Fibroblast of villous mesenchyme (primary cell): ENCODE results near the gene GSPT1. TPM values are rescaled to one million over a fixed set of nuclear protein-coding genes. Genes with fewer than 3 reads are reported as not detected.
"Not testable (repeated sequence)": the region's sequence is repeated elsewhere in the genome, so short reads cannot be mapped to it uniquely, and the experiment has no call there.

Experiments
- DNase-seq: peaks from one replicate; pipeline ENCODE4 v3.0.0-alpha.2; 2010; ENCODE audit warnings: low read depth
- H3K4me3 ChIP-seq: 2 replicates; pipeline ENCODE4 v1.5.1; 2011; ENCODE audit warnings: low read depth, mild to moderate bottlenecking, low read length
- CTCF ChIP-seq: IDR thresholded peaks from 2 replicates; pipeline ENCODE4 v1.5.1; 2012; ENCODE audit warnings: low read depth, mild to moderate bottlenecking, low read length; ENCODE audit not compliant: insufficient read depth
- total RNA-seq: library from RNA; depleted of rRNA; stranded (reverse); fragments of >200 nt; gene quantifications from 2 replicates; pipeline ENCODE4 v1.2.3, GENCODE V29; 2012

GSPT1 gene
- total RNA-seq, 1 donor = 170 TPM

GRCh38 chr16:11955713-11956123 is 40.0 kb upstream of the GSPT1 start:
- H3K4me3 ChIP-seq = no peak overlapping the region
- TF ChIP-seq CTCF = no peak
- DNase-seq = peak; percentile 93

GRCh38 chr16:11953576-11953975 is 37.8 kb upstream of the GSPT1 start:
- not testable (repeated sequence) for H3K4me3 ChIP-seq, DNase-seq

- H3K4me3 ChIP-seq = no peak overlapping the region
- TF ChIP-seq CTCF = no peak
- DNase-seq = peak; percentile 17
These were observed 34.6 kb upstream of the GSPT1 start for GRCh38 chr16:11950388-11950787.

GRCh38 chr16:11949527-11949926 is 33.8 kb upstream of the GSPT1 start:
- DNase-seq = peak; percentile 49
- no peak overlapping the region for H3K4me3 ChIP-seq
- peak; percentile 47 for TF ChIP-seq CTCF

- TF ChIP-seq CTCF = no peak
- DNase-seq = no peak
These were observed 33.1 kb upstream of the GSPT1 start for GRCh38 chr16:11948819-11949218.

GRCh38 chr16:11946433-11946832 is 30.7 kb upstream of the GSPT1 start:
- no peak for DNase-seq

More at GRCh38 chr16:11948819-11949218, 33.1 kb upstream of the GSPT1 start:
- no peak overlapping the region for H3K4me3 ChIP-seq

GRCh38 chr16:11941945-11942344 is 26.2 kb upstream of the GSPT1 start, which contains the start of gene NPIPB2:
TSS of gene NPIPB2 (minus strand) at chr16:11942045. CDS start at chr16:11942045, 0 bp downstream.
- DNase-seq, H3K4me3 ChIP-seq: not testable (repeated sequence)

More at GRCh38 chr16:11946433-11946832, 30.7 kb upstream of the GSPT1 start:
- TF ChIP-seq CTCF = no peak
- H3K4me3 ChIP-seq = no peak overlapping the region

- DNase-seq, H3K4me3 ChIP-seq: not testable (repeated sequence)
These were observed 11.6 kb upstream of the GSPT1 start for GRCh38 chr16:11927350-11927749.

GRCh38 chr16:11924046-11924445 is 8.3 kb upstream of the GSPT1 start:
- not testable (repeated sequence) for H3K4me3 ChIP-seq, DNase-seq
